Measurements from ENCODE around the gene SRD5A1. TPM values are rescaled to one million over a fixed set of nuclear protein-coding genes. Genes with fewer than 3 reads are reported as not detected.

Gene SRD5A1
- total RNA-seq, 4 donors from 2014 or later = 3.5 to 11.5 (median 6.9) TPM

DNA sequence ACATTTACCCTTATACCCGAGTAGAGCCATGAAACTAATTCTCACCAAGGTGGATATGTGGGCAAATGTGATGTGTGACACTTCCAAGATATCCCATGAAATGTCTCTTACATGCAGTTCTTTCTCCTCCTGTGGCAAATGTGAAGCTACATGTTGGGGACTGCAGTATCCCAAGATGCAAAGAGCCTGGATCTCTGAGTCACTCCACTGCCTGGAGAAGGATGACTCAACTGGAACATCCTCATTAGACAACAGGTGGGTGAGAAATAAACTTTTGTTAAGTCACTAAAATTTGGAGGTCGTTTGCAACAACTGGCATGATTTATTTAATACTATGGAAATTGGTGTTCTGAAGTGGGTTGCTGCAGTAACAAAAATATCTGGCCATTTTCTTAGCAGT, 43.5 kb downstream of the SRD5A1 start:
- DNase-seq (ENCODE audit: low spot score in 2 of 2) = no peak
- Histone ChIP-seq H3K4me3 (no peak overlapping the region), H3K9me3 (peaks cover 0 to 3% (median 0%) of the 10 kb centered on the region in 4 donors), H3K27me3 (no peaks in the 10 kb centered on the region), H3K4me1 (no peaks in the 10 kb centered on the region), H3K27ac (no peak overlapping the region), H3K36me3 (peaks cover 0 to 17% (median 0%) of the 10 kb centered on the region in 3 donors)
- TF ChIP-seq EP300 (IDR thresholded peaks at IDR 0.05) = no peak
- TF ChIP-seq, protein P1, sequence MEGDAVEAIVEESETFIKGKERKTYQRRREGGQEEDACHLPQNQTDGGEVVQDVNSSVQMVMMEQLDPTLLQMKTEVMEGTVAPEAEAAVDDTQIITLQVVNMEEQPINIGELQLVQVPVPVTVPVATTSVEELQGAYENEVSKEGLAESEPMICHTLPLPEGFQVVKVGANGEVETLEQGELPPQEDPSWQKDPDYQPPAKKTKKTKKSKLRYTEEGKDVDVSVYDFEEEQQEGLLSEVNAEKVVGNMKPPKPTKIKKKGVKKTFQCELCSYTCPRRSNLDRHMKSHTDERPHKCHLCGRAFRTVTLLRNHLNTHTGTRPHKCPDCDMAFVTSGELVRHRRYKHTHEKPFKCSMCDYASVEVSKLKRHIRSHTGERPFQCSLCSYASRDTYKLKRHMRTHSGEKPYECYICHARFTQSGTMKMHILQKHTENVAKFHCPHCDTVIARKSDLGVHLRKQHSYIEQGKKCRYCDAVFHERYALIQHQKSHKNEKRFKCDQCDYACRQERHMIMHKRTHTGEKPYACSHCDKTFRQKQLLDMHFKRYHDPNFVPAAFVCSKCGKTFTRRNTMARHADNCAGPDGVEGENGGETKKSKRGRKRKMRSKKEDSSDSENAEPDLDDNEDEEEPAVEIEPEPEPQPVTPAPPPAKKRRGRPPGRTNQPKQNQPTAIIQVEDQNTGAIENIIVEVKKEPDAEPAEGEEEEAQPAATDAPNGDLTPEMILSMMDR (IDR thresholded peaks at IDR 0.05) = no peak
- WGBS, 2 donors = 76 to 83% methylated on average over 2 of the region's 2 CpGs

DNA sequence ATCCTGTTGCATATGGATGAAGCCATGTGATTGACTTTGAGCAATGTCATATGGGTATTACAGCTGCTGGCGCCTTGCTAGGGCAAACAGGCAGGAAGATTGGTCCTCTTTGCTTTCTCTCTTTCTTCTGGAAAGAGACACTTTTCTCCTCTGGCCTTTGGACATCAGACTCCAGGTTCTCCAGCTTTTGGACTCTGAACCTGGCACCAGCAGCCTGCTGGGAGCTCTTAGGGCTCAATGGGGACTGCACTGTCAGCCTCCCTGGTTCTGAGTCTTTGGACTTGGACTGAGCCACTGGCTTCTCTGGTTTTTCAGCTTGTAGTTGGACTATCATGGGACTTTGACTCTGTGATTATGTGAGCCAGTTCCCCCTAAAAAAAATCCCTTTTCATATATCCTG, 45.1 kb downstream of the SRD5A1 start:
- Histone ChIP-seq H3K9me3 (no peaks in the 10 kb centered on the region), H3K27ac (no peak overlapping the region), H3K27me3 (peaks cover 0 to 7% of the 10 kb centered on the region in 2 donors), H3K4me3 (no peak overlapping the region), H3K36me3 (peaks cover 0 to under 1% (median 0%) of the 10 kb centered on the region in 3 donors), H3K4me1 (no peaks in the 10 kb centered on the region)
- WGBS, 2 donors = 94 to 95% methylated on average over 1 of the region's 1 CpG
- no peak for TF ChIP-seq EP300 (IDR thresholded peaks at IDR 0.05)
- TF ChIP-seq, protein P1 (IDR thresholded peaks at IDR 0.05) = no peak
- TF ChIP-seq POLR2A (IDR thresholded peaks at IDR 0.05) = no peak
- DNase-seq (ENCODE audit: low spot score in 2 of 2) = no peak

DNA sequence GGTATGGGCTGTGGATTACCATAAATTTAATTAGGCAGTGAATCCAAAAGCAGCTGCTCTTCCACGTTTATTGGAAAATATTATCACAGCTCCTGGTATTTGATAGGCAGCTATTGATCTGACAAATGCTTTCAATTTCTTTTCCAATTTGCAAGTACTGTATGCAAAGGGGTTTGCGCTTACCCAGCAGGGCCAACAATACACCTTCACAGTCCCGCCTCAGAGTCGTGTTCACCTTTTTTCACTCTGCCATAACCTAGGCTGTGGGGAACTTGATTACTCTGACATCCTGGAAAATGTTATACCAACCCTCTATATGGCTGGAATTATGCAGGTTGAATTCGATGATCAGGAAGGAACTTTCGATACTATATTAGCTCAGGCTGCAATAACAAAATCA, 47.7 kb downstream of the SRD5A1 start:
- DNase-seq (ENCODE audit: low spot score in 2 of 2) = no peak
- Histone ChIP-seq H3K9me3 (no peaks in the 10 kb centered on the region), H3K4me1 (no peaks in the 10 kb centered on the region), H3K4me3 (no peak overlapping the region), H3K27me3 (peaks cover 0 to 7% of the 10 kb centered on the region in 2 donors), H3K36me3 (no peaks in the 10 kb centered on the region), H3K27ac (no peak overlapping the region)
- no peak for TF ChIP-seq EP300 (IDR thresholded peaks at IDR 0.05)
- no peak for TF ChIP-seq POLR2A (IDR thresholded peaks at IDR 0.05)
- TF ChIP-seq, protein P1 (IDR thresholded peaks at IDR 0.05) = no peak
- 69 to 70% methylated on average over 6 of the region's 6 CpGs for WGBS, 2 donors

DNA sequence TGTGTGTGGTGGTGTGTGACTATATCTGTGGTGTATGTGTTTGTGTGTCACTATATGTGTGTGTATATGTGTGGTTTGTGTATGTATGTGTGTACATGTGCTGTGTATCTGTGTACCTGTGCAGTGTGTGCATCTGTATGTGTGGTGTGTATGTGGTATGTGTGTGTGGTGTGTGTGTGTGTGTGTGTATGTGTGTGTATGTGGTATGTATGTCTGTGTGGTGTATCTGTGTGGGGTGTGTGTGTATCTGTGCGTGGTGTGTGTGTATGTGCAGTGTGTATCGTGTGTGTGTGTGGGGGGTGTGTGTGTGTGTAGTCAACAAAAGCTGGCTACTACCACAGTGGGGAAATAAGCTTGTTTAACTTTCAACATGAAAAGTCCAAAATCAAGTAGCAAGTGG, 48.4 kb downstream of the SRD5A1 start:
- Histone ChIP-seq H3K4me1 (no peaks in the 10 kb centered on the region), H3K27ac (no peak overlapping the region), H3K9me3 (no peaks in the 10 kb centered on the region), H3K27me3 (peaks cover 0 to 7% of the 10 kb centered on the region in 2 donors), H3K36me3 (no peaks in the 10 kb centered on the region), H3K4me3 (no peak overlapping the region)
- WGBS, 2 donors = 50 to 85% methylated on average over 2 of the region's 2 CpGs
- TF ChIP-seq, protein P1 (IDR thresholded peaks at IDR 0.05) = no peak
- no peak for TF ChIP-seq POLR2A (IDR thresholded peaks at IDR 0.05)
- no peak for TF ChIP-seq EP300 (IDR thresholded peaks at IDR 0.05)
- no peak for DNase-seq (ENCODE audit: low spot score in 2 of 2)

DNA sequence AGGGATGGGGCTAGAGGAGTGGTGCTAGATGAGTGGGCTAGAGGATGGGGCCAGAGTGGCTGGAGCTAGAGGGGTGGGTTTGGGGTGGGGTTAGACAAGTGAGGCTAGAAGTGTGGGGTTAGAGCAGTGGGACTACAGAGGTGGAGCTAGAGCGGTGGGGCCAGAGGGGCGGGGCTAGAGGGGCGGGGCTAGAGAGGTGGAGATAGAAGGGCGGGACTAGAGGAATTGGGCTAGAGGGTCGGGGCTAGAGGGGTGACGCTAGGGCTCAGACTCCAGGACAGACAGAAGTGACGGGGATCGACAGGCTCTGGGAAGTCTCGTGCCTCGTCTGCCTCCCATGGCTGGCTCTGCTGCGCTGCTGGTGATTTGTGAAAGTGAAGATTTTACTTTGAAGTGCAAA, 49.0 kb downstream of the SRD5A1 start:
- TF ChIP-seq EP300 (IDR thresholded peaks at IDR 0.05) (no peak), POLR2A (IDR thresholded peaks at IDR 0.05) (no peak)
- TF ChIP-seq, protein P1 (IDR thresholded peaks at IDR 0.05) = no peak
- peaks cover 0 to 2% (median 0%) of the 10 kb centered on the region in 4 donors for H3K4me1 ChIP-seq
- no peaks in the 10 kb centered on the region for H3K9me3 ChIP-seq
- no peaks in the 10 kb centered on the region for H3K36me3 ChIP-seq
- peaks cover 0 to 7% of the 10 kb centered on the region in 2 donors for H3K27me3 ChIP-seq
- no peak overlapping the region for H3K4me3 ChIP-seq
- 50 to 53% methylated on average over 11 of the region's 11 CpGs for WGBS, 2 donors
- no peak for DNase-seq (ENCODE audit: low spot score in 2 of 2)
- H3K27ac ChIP-seq = no peak overlapping the region
